K562 (cell line): Measurements from ENCODE around the gene LYPD5. TPM values are rescaled to one million over a fixed set of nuclear protein-coding genes. Genes with fewer than 3 reads are reported as not detected.

Source experiments
- CBX5 ChIP-seq: IDR thresholded peaks from 2 replicates; pipeline ENCODE4 v1.6.1; 2014; ENCODE audit warnings: low read depth, borderline replicate concordance
- ETV6 ChIP-seq, 3 experiments: fragments of 150-350 bp in 1 of 3; sonication (generic) in 1 of 3; formaldehyde crosslinking in 1 of 3; IDR thresholded peaks; 2 replicates each; pipeline versions ENCODE4 v1.6.1 to v1.8.0; 2014 to 2022; ENCODE audit warnings: borderline replicate concordance in 2 of 3, low read depth in 2 of 3, antibody characterized with exemption in 1 of 3, low read length in 1 of 3, mild to moderate bottlenecking in 1 of 3, missing genetic modification reagents in 1 of 3
- GABPB1 ChIP-seq: sonication (generic); formaldehyde crosslinking; IDR thresholded peaks from 2 replicates; pipeline ENCODE4 v1.8.0; 2022; ENCODE audit warnings: mild to moderate bottlenecking, missing genetic modification reagents
- HMG20B ChIP-seq: fragments of 250-450 bp; sonication (Bioruptor Pico); IDR thresholded peaks from 2 replicates; pipeline ENCODE4 v1.5.0; 2021; ENCODE audit warnings: mild to moderate bottlenecking
- MCM3 ChIP-seq: fragments of 450-650 bp; IDR thresholded peaks from 2 replicates; pipeline ENCODE4 v1.6.1; 2016
- PHF20 ChIP-seq: fragments of 450-650 bp; IDR thresholded peaks from 2 replicates; pipeline ENCODE4 v1.6.1; 2018; ENCODE audit not compliant: partially characterized antibody
- PTBP1 ChIP-seq: fragments of 200-400 bp; formaldehyde crosslinking; IDR thresholded peaks from 2 replicates; pipeline ENCODE4 v1.6.1; 2017; ENCODE audit warnings: low read depth, low read length
- RBM25 ChIP-seq: fragments of 200-400 bp; formaldehyde crosslinking; IDR thresholded peaks from 2 replicates; pipeline ENCODE4 v1.6.1; 2018; ENCODE audit warnings: low read length, low read depth, moderate library complexity; ENCODE audit not compliant: severe bottlenecking
- RCOR1 ChIP-seq, 2 experiments: IDR thresholded peaks; 2 replicates each; pipeline ENCODE4 v1.6.1; 2012; ENCODE audit warnings: low read depth in 2 of 2, low read length in 2 of 2, borderline replicate concordance in 1 of 2, improper control_type of control experiment in 1 of 2
- SAFB ChIP-seq: fragments of 200-400 bp; formaldehyde crosslinking; IDR thresholded peaks from 2 replicates; pipeline ENCODE4 v1.6.1; 2017; ENCODE audit warnings: low read depth, low read length, borderline replicate concordance
- TAL1 ChIP-seq: fragments of 450-650 bp; IDR thresholded peaks from 2 replicates; pipeline ENCODE4 v1.6.1; 2016; ENCODE audit warnings: mild to moderate bottlenecking
- TBL1XR1 ChIP-seq, 2 experiments: IDR thresholded peaks; 2 replicates each; pipeline ENCODE4 v1.6.1; 2012; ENCODE audit warnings: improper control_type of control experiment in 2 of 2, low read length in 2 of 2, mild to moderate bottlenecking in 1 of 2
- ZNF224 ChIP-seq: sonication (generic); formaldehyde crosslinking; IDR thresholded peaks from 2 replicates; pipeline ENCODE4 v1.8.0; 2022; ENCODE audit warnings: mild to moderate bottlenecking, missing genetic modification reagents
- ZNF780A ChIP-seq: fragments of 250-450 bp; sonication (Bioruptor Pico); IDR thresholded peaks from 2 replicates; pipeline ENCODE4 v1.5.0; 2021; ENCODE audit warnings: mild to moderate bottlenecking
- polyA plus RNA-seq, 8 experiments: library from polyadenylated mRNA; depleted of rRNA in 4 of 8; stranded (reverse) in 5 of 8; unstranded in 3 of 8; fragments of >200 nt; fragmentation: Nextera tagmentation in 2 of 8; fragmentation: Illumina TruSeq in 1 of 8; extraction: Ambion mirVana in 2 of 8; extraction: Trizol in 1 of 8; gene quantifications; 2 replicates each; pipeline versions ENCODE4 v1.2.1 to v1.2.3, GENCODE V29; 2011 to 2014; ENCODE audit warnings: inconsistent platforms in 1 of 8, missing spikeins in 1 of 8
- total RNA-seq, 7 experiments: library from RNA; depleted of rRNA in 6 of 7; stranded (reverse); fragments of >200 nt in 6 of 7; fragmentation: Illumina TruSeq in 2 of 7; extraction: Trizol in 2 of 7; gene quantifications; 2 replicates each; pipeline versions ENCODE4 v1.2.1 to v1.2.3, GENCODE V29; 2011 to 2021; ENCODE audit warnings: low replicate concordance in 1 of 7
- TF ChIP-seq, protein P1 (sequence below): sonication (generic); formaldehyde crosslinking; IDR thresholded peaks from 2 replicates; pipeline ENCODE4 v1.8.0; 2022; ENCODE audit warnings: mild to moderate bottlenecking, missing genetic modification reagents
- TF ChIP-seq, protein P2 (sequence below): sonication (generic); formaldehyde crosslinking; IDR thresholded peaks from 2 replicates; pipeline ENCODE4 v1.8.0; 2022; ENCODE audit warnings: mild to moderate bottlenecking, missing genetic modification reagents
- TF ChIP-seq, protein P3 (sequence below): fragments of 450-650 bp; formaldehyde crosslinking; IDR thresholded peaks from 2 replicates; pipeline ENCODE4 v1.4.0; 2020; ENCODE audit warnings: mild to moderate bottlenecking, moderate library complexity
- TF ChIP-seq, protein P4 (sequence below): fragments of 250-450 bp; sonication (Bioruptor Pico); IDR thresholded peaks from 2 replicates; pipeline ENCODE4 v1.8.0; 2021; ENCODE audit warnings: mild to moderate bottlenecking, moderate library complexity
- TF ChIP-seq, protein P5 (sequence below): fragments of 450-650 bp; IDR thresholded peaks from 2 replicates; pipeline ENCODE4 v1.6.1; 2017; ENCODE audit warnings: antibody characterized with exemption
- TF ChIP-seq, protein P6 (sequence below), 2 experiments: fragments of 450-650 bp; IDR thresholded peaks; 2 replicates each; pipeline ENCODE4 v1.6.1; 2016

The LYPD5 gene
- total and polyA plus RNA-seq, 9 of the 15 experiments (the other 6 are each of a cell fraction or from before 2014, with no cell fraction given), result 0.03 to 0.22 (median 0.10) TPM; not detected in 3

DNA sequence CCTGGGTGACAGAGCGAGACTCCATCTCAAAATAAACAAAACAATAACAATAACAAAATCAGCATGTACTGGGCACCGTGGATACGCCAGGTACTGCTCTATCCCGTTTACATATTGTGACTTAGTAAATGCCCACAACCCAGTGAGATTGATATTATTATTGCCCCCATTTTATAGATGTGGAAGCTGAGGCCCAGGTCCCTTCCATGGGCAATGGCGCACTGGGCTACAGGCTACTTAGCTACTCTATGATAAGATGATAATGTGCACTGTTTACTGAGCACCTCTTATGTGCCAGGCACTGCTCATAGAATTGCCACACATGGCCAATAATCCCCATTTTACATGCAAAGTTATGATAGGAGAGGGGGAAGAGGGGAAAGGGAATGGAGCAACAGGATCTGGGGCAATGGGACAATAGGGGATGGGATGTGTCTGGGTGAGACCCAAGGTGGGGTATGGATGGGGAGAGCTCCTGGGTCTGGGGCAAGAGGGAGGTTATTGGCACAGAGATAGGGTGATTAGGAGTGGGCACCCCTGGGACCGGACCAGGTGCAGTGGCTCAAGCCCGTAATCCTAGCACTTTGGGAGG lies 26.9 kb downstream of the LYPD5 start (continued):
- TF ChIP-seq TBL1XR1 (IDR thresholded peaks at IDR 0.05; ENCODE audit: low read length in 2 of 2) (no peak), SAFB (no peak), MCM3 (no peak), ETV6 (IDR thresholded peaks at IDR 0.05; ENCODE audit: borderline replicate concordance in 1 of 2, low read depth in 2 of 2, low read length in 1 of 2) (no peak), ETV6 (CRISPR knock-in tag; IDR thresholded peaks at IDR 0.05; ENCODE audit: borderline replicate concordance) (no peak), HMG20B (CRISPR knock-in tag) (no peak), ZNF224 (no peak), TAL1 (no peak), ZNF780A (CRISPR knock-in tag) (no peak), PHF20 (peak; percentile 51), RCOR1 (IDR thresholded peaks at IDR 0.05; ENCODE audit: borderline replicate concordance in 1 of 2, low read depth in 2 of 2, low read length in 2 of 2) (peak; percentile 27 to 80; a peak in 2 of 4 replicates), GABPB1 (CRISPR knock-in tag) (no peak), RBM25 (peak; percentile 99), CBX5 (no peak), PTBP1 (0 out of 2 replicates have a peak, but pooled peaks have one; percentile 86)
- TF ChIP-seq, protein P1, sequence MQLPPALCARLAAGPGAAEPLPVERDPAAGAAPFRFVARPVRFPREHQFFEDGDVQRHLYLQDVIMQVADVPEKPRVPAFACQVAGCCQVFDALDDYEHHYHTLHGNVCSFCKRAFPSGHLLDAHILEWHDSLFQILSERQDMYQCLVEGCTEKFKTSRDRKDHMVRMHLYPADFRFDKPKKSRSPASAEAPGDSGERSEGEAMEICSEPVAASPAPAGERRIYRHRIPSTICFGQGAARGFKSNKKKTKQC (CRISPR knock-in tag), result no peak
- TF ChIP-seq, protein P2, sequence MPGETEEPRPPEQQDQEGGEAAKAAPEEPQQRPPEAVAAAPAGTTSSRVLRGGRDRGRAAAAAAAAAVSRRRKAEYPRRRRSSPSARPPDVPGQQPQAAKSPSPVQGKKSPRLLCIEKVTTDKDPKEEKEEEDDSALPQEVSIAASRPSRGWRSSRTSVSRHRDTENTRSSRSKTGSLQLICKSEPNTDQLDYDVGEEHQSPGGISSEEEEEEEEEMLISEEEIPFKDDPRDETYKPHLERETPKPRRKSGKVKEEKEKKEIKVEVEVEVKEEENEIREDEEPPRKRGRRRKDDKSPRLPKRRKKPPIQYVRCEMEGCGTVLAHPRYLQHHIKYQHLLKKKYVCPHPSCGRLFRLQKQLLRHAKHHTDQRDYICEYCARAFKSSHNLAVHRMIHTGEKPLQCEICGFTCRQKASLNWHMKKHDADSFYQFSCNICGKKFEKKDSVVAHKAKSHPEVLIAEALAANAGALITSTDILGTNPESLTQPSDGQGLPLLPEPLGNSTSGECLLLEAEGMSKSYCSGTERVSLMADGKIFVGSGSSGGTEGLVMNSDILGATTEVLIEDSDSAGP (CRISPR knock-in tag), result no peak
- TF ChIP-seq, protein P3, sequence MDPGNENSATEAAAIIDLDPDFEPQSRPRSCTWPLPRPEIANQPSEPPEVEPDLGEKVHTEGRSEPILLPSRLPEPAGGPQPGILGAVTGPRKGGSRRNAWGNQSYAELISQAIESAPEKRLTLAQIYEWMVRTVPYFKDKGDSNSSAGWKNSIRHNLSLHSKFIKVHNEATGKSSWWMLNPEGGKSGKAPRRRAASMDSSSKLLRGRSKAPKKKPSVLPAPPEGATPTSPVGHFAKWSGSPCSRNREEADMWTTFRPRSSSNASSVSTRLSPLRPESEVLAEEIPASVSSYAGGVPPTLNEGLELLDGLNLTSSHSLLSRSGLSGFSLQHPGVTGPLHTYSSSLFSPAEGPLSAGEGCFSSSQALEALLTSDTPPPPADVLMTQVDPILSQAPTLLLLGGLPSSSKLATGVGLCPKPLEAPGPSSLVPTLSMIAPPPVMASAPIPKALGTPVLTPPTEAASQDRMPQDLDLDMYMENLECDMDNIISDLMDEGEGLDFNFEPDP (CRISPR knock-in tag), result no peak
- TF ChIP-seq, protein P4, sequence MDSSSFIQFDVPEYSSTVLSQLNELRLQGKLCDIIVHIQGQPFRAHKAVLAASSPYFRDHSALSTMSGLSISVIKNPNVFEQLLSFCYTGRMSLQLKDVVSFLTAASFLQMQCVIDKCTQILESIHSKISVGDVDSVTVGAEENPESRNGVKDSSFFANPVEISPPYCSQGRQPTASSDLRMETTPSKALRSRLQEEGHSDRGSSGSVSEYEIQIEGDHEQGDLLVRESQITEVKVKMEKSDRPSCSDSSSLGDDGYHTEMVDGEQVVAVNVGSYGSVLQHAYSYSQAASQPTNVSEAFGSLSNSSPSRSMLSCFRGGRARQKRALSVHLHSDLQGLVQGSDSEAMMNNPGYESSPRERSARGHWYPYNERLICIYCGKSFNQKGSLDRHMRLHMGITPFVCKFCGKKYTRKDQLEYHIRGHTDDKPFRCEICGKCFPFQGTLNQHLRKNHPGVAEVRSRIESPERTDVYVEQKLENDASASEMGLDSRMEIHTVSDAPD (CRISPR knock-in tag), result no peak
- TF ChIP-seq, protein P5, sequence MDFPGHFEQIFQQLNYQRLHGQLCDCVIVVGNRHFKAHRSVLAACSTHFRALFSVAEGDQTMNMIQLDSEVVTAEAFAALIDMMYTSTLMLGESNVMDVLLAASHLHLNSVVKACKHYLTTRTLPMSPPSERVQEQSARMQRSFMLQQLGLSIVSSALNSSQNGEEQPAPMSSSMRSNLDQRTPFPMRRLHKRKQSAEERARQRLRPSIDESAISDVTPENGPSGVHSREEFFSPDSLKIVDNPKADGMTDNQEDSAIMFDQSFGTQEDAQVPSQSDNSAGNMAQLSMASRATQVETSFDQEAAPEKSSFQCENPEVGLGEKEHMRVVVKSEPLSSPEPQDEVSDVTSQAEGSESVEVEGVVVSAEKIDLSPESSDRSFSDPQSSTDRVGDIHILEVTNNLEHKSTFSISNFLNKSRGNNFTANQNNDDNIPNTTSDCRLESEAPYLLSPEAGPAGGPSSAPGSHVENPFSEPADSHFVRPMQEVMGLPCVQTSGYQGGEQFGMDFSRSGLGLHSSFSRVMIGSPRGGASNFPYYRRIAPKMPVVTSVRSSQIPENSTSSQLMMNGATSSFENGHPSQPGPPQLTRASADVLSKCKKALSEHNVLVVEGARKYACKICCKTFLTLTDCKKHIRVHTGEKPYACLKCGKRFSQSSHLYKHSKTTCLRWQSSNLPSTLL, result no peak
- TF ChIP-seq, protein P6, sequence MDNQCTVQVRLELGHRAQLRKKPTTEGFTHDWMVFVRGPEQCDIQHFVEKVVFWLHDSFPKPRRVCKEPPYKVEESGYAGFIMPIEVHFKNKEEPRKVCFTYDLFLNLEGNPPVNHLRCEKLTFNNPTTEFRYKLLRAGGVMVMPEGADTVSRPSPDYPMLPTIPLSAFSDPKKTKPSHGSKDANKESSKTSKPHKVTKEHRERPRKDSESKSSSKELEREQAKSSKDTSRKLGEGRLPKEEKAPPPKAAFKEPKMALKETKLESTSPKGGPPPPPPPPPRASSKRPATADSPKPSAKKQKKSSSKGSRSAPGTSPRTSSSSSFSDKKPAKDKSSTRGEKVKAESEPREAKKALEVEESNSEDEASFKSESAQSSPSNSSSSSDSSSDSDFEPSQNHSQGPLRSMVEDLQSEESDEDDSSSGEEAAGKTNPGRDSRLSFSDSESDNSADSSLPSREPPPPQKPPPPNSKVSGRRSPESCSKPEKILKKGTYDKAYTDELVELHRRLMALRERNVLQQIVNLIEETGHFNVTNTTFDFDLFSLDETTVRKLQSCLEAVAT (IDR thresholded peaks at IDR 0.05), result no peak
